PC-3 (cell line): ENCODE measurements around the gene TYMS. TPM values are rescaled to one million over a fixed set of nuclear protein-coding genes. Genes with fewer than 3 reads are reported as not detected.

Experiments
- ATAC-seq: fragments of 200-7000 bp; cut with Tn5 transposase; 2 replicates; pipeline ENCODE4 v1.9.1; 2020; ENCODE audit warnings: mild to moderate bottlenecking, moderate library complexity
- BruUV-seq: library from RNA; stranded (reverse); fragments of 400-500 nt; replicated peaks from 2 replicates; lab custom pipeline; 2021; lab: Mats Ljungman, UMichigan
- CTCF ChIA-PET: fragments of 300-600 bp; sonication (Branson Sonifier 250); formaldehyde crosslinking; loops from one replicate; lab custom pipeline; 2022; ENCODE audit warnings: antibody characterized with exemption; lab: Charles Lee
- POLR2A ChIA-PET: fragments of 300-600 bp; sonication (Branson Sonifier 250); formaldehyde crosslinking; loops from one replicate; lab custom pipeline; 2022; ENCODE audit warnings: antibody characterized with exemption; ENCODE audit not compliant: unreplicated experiment; lab: Charles Lee
- DNase-seq: peaks from one replicate; pipeline ENCODE4 v3.0.0-alpha.2; 2015
- H2AFZ ChIP-seq: fragments of 300-600 bp; sonication (generic); 2 replicates; pipeline ENCODE4 v1.6.0; 2016; ENCODE audit warnings: antibody characterized with exemption, low read length
- H3F3A ChIP-seq: fragments of 300-600 bp; sonication (generic); one replicate; pipeline ENCODE4 v1.6.0; 2017; ENCODE audit warnings: antibody characterized with exemption, low read length, control low read depth, mild to moderate bottlenecking; ENCODE audit not compliant: unreplicated experiment
- H3K27ac ChIP-seq: fragments of 300-600 bp; sonication (generic); 2 replicates; pipeline ENCODE4 v1.5.1; 2016; ENCODE audit warnings: mild to moderate bottlenecking, low read length
- H3K27me3 ChIP-seq: fragments of 300-600 bp; sonication (generic); 2 replicates; pipeline ENCODE4 v1.6.1; 2016; ENCODE audit warnings: low read length, mixed read lengths
- H3K36me3 ChIP-seq: fragments of 300-600 bp; sonication (generic); 2 replicates; pipeline ENCODE4 v1.6.1; 2016; ENCODE audit warnings: low read depth, mixed run types, low read length, mixed read lengths
- H3K4me1 ChIP-seq: fragments of 300-600 bp; sonication (generic); 2 replicates; pipeline ENCODE4 v1.5.1; 2016; ENCODE audit warnings: low read length; ENCODE audit not compliant: insufficient read depth
- H3K4me2 ChIP-seq: fragments of 300-600 bp; sonication (generic); 2 replicates; pipeline ENCODE4 v1.6.0; 2016; ENCODE audit warnings: low read length
- H3K4me3 ChIP-seq: fragments of 300-600 bp; sonication (generic); 2 replicates; pipeline ENCODE4 v1.5.1; 2016; ENCODE audit warnings: mild to moderate bottlenecking, low read length, mixed read lengths
- H3K79me2 ChIP-seq: fragments of 300-600 bp; sonication (generic); 2 replicates; pipeline ENCODE4 v1.6.1; 2017; ENCODE audit warnings: low read length, mixed read lengths
- H3K9ac ChIP-seq: fragments of 300-600 bp; sonication (generic); 2 replicates; pipeline ENCODE4 v1.6.0; 2016; ENCODE audit warnings: mild to moderate bottlenecking, low read length
- H3K9me2 ChIP-seq: fragments of 300-600 bp; sonication (generic); replicated peaks from 2 replicates; pipeline ENCODE4 v1.6.1; 2016; ENCODE audit warnings: mixed run types, low read length, mixed read lengths
- H3K9me3 ChIP-seq: fragments of 300-600 bp; sonication (generic); 2 replicates; pipeline ENCODE4 v1.6.1; 2016; ENCODE audit warnings: low read length, mixed read lengths
- H4K20me1 ChIP-seq: fragments of 300-600 bp; sonication (generic); 2 replicates; pipeline ENCODE4 v1.6.1; 2016; ENCODE audit warnings: low read length, mixed read lengths
- EZH2 ChIP-seq: fragments of 300-600 bp; sonication (generic); IDR thresholded peaks from one replicate; pipeline ENCODE4 v1.6.1; 2017; ENCODE audit warnings: antibody characterized with exemption, mild to moderate bottlenecking, low read length; ENCODE audit not compliant: unreplicated experiment
- EZH2phosphoT487 ChIP-seq: fragments of 300-600 bp; sonication (generic); IDR thresholded peaks from 2 replicates; pipeline ENCODE4 v1.6.1; 2018; ENCODE audit warnings: mild to moderate bottlenecking, antibody characterized with exemption, low read length, borderline replicate concordance
- intact Hi-C: fragments of 100-400 bp; cut with micrococcal nuclease; formaldehyde crosslinking; loops from 2 replicates; pipeline ENCODE4 v1.9.0; 2023
- total RNA-seq: library from RNA; depleted of rRNA; stranded (reverse); fragments of >200 nt; gene quantifications from 2 replicates; pipeline ENCODE4 v1.2.3, GENCODE V29; 2014
- TF ChIP-seq, protein P1 (sequence below): fragments of 300-600 bp; sonication (generic); conservative IDR thresholded peaks from 2 replicates; pipeline ENCODE4 v1.5.1; 2017; ENCODE audit warnings: antibody characterized with exemption, low read depth, mild to moderate bottlenecking, low read length

Gene TYMS
- total RNA-seq, 1 experiment from 2014 or later = 63.2 TPM

GRCh38 chr18:618618-619017, 38.8 kb upstream of the TYMS start:
- TF ChIP-seq EZH2phosphoT487 (no peak), EZH2 (no peak)
- TF ChIP-seq, protein P1, sequence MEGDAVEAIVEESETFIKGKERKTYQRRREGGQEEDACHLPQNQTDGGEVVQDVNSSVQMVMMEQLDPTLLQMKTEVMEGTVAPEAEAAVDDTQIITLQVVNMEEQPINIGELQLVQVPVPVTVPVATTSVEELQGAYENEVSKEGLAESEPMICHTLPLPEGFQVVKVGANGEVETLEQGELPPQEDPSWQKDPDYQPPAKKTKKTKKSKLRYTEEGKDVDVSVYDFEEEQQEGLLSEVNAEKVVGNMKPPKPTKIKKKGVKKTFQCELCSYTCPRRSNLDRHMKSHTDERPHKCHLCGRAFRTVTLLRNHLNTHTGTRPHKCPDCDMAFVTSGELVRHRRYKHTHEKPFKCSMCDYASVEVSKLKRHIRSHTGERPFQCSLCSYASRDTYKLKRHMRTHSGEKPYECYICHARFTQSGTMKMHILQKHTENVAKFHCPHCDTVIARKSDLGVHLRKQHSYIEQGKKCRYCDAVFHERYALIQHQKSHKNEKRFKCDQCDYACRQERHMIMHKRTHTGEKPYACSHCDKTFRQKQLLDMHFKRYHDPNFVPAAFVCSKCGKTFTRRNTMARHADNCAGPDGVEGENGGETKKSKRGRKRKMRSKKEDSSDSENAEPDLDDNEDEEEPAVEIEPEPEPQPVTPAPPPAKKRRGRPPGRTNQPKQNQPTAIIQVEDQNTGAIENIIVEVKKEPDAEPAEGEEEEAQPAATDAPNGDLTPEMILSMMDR = no peak
- ChIA-PET CTCF (interaction anchor here (0.7 kb wide), 1 partner anchor 212 kb away, joined by 3 read pairs; no protein-coding TSS in a partner anchor), POLR2A (no interaction called here)
- Histone ChIP-seq H3K27ac (no peak overlapping the region), H3K9ac (no peak overlapping the region), H3K79me2 (no peaks in the 10 kb centered on the region), H3K9me3 (no peaks in the 10 kb centered on the region), H3K27me3 (peaks cover 36% of the 10 kb centered on the region; the same call in 1 of the 2 replicates), H3F3A (no peaks in the 10 kb centered on the region), H2AFZ (no peak overlapping the region), H3K36me3 (no peaks in the 10 kb centered on the region), H3K4me3 (no peak overlapping the region), H3K4me2 (no peak overlapping the region), H4K20me1 (no peaks in the 10 kb centered on the region), H3K4me1 (no peaks in the 10 kb centered on the region), H3K9me2 (no peaks in the 10 kb centered on the region)
- no TSS peak for BruUV-seq
- intact Hi-C loops = loop anchor here (5.0 to 10.0 kb wide), 2 partner anchors 121 to 144 kb away; no protein-coding TSS in a partner anchor
- ATAC-seq (no peak), DNase-seq (no peak)

DNA sequence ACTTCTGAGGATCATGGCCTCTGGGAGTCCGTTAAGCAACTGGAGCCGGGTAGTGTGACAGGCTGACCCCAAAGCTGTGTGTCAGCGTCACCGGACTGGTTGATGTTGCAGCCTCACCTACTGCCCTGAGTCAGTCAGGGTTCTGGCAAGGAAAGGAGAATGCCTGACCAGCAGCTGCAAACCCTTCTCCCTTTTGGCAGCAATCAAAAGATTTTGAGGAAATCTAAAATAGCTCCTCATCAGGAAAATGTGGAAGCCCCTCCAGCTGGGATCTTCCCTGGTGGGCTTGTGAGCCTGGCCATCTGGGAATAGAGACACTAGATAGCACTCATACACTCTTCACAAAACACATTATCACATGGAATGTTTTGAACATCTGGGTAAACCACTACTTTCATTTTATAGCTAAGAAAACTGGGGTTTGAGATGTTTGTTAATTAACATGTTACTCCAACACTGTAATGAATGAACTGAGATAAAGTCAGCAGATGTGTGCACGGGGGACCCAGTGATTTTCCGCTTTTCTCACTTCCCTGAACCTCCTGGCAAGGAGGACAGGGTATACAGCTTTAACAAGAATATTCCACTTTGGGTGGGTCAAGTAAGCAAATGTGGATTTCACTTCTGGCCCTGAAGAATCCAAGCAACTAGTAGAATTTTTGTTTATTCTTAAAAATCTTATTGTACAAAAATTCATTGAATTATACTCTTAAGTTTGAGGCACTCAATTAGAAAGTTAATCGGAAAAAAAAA, 36.0 kb upstream of the TYMS start:
- DNase-seq = no peak
- no peaks in the 10 kb centered on the region for H3K4me1 ChIP-seq
- H3K9me2 ChIP-seq = no peaks in the 10 kb centered on the region
- H4K20me1 ChIP-seq = no peaks in the 10 kb centered on the region
- H3K9me3 ChIP-seq = no peaks in the 10 kb centered on the region
- no peak overlapping the region for H3K9ac ChIP-seq
- TF ChIP-seq EZH2 (no peak), EZH2phosphoT487 (no peak)
- TF ChIP-seq, protein P1 = no peak
- H3K79me2 ChIP-seq = no peaks in the 10 kb centered on the region
- H3K4me3 ChIP-seq = no peak overlapping the region
- no peak overlapping the region for H2AFZ ChIP-seq
- H3K27ac ChIP-seq = no peak overlapping the region
- no TSS peak for BruUV-seq
- POLR2A ChIA-PET = no interaction called here
- H3K36me3 ChIP-seq = no peaks in the 10 kb centered on the region
- intact Hi-C loops = loop anchor here (5.0 kb wide), 1 partner anchor 96 kb away; no protein-coding TSS in a partner anchor
- CTCF ChIA-PET = no interaction called here
- no peak for ATAC-seq
- no peaks in the 10 kb centered on the region for H3F3A ChIP-seq
- no peak overlapping the region for H3K4me2 ChIP-seq
- H3K27me3 ChIP-seq = peaks cover 25% of the 10 kb centered on the region; the same call in 1 of the 2 replicates

GRCh38 chr18:622289-622688, 35.2 kb upstream of the TYMS start:
- Histone ChIP-seq H3K79me2 (no peaks in the 10 kb centered on the region), H3K4me3 (no peak overlapping the region), H2AFZ (no peak overlapping the region), H3K4me2 (no peak overlapping the region), H3K9ac (no peak overlapping the region), H3K27ac (no peak overlapping the region), H3K27me3 (peaks cover 29% of the 10 kb centered on the region; the same call in 1 of the 2 replicates), H3K9me2 (no peaks in the 10 kb centered on the region), H3K36me3 (no peaks in the 10 kb centered on the region), H4K20me1 (no peaks in the 10 kb centered on the region), H3F3A (no peaks in the 10 kb centered on the region), H3K4me1 (no peaks in the 10 kb centered on the region), H3K9me3 (no peaks in the 10 kb centered on the region)
- POLR2A ChIA-PET = no interaction called here
- no TSS peak for BruUV-seq
- TF ChIP-seq EZH2 (no peak), EZH2phosphoT487 (no peak)
- TF ChIP-seq, protein P1 = no peak
- CTCF ChIA-PET = no interaction called here
- ATAC-seq (no peak), DNase-seq (no peak)
- intact Hi-C loops = loop anchor here (5.0 kb wide), 1 partner anchor 95 kb away; no protein-coding TSS in a partner anchor
